ENCODE data around the gene KMT2C. TPM values are rescaled to one million over a fixed set of nuclear protein-coding genes. Genes with fewer than 3 reads are reported as not detected.
A peak's percentile ranks its signal among the peaks of the same experiment; 100 is the strongest.
"Not testable (repeated sequence)": the region's sequence is repeated elsewhere in the genome, so short reads cannot be mapped to it uniquely, and the experiment has no call there.

The KMT2C gene
- 40.2 TPM for total RNA-seq
- long read RNA-seq, partial matches to known transcripts: 18 of 29 reads
- long read RNA-seq, other reads (novel, unspliced or antisense): 11 of 29 reads

DNA sequence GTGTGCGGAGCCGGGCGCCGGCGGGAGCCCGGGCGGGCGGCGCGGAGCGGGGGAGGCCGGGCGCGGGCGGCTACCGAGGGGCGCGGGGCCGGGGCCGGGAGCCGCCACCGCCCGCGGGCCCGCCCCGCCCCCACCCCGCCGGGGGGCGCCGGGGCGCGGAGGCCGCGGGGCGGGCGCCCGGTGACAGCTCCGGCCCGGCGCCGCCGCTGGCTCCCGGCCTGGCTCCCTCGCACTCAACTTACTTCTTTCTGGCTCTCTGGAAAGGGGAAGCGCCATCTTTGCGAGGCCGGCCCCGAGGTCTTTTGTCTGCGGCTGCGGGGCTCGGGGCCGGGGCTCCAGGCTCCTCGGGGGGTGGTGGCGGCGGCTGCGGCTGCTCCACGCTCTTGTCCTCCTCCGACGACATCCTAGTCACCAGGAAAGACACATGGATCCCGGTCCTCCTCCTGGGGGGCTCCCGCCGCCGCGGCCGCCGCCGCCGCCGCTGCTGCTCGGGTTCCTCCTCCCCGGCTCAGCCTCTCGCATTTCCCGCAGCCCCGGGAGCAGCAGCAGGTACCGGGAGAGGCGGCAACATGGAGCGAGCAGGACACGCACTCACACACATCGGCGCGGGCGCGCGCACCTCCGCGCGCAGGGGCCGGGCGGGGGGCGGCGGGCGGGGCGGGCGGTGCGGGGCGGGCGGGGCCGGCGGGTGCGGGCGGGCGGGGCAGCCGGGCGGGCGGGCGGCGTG lies at the start of gene KMT2C:
TSS of gene KMT2C (minus strand) at position 620 of the 727 bp plus-strand sequence. CDS start at position 403, 217 bp downstream.
- intact Hi-C loops (cut with micrococcal nuclease): no loop called here
- ATAC-seq: peak; percentile 44
- DNase-seq: peak; percentile 82

DNA sequence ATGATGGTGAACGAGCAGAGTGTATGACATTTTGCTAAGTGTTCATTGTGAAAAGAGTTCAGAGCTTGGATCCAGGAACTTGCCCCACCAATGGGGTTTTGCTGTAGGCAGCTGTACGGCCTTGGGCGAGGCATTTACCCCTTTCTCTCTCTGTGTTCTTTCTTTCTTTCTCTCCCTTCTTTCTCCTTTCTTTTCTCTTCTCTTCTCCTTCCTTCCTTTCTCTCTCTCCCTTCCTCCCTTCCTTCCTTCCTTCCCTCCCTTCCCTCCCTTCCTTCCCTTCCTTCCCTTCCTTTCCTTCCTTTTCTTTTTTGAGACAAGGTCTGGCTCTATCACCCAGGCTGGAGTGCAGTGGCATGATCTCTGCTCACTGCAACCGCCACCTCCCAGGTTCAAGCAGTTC lies 45.3 kb upstream of the KMT2C start:
- intact Hi-C loops (cut with micrococcal nuclease): no loop called here
- DNase-seq (no peak), ATAC-seq (no peak)

- ATAC-seq (no peak), DNase-seq (no peak)
- intact Hi-C loops (cut with micrococcal nuclease): no loop called here
Measured at GRCh38 chr7:152480664-152481063, 44.9 kb upstream of the KMT2C start.

- no peak for ATAC-seq
- no peak for DNase-seq
- intact Hi-C loops (cut with micrococcal nuclease): no loop called here
Measured at GRCh38 chr7:152479595-152479994, 43.8 kb upstream of the KMT2C start.

DNA sequence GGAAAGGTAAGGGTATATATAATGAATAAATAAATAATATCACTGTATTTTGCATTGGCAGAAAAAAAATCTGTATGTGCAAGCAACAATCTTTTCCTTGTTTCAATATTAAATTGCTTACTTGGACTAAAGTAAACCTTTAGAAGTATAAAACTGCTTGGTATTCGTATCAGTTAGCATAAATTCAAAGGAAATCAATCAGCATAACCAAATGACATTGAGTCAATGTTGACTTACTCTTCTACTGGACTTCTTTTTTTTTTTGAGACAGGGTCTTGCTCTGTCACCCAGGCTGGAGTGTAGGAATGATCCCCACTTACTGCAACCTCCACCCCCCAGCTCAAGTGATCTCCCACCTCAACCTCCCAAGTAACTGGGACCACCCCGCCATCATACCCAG lies 42.3 kb upstream of the KMT2C start:
- intact Hi-C loops (cut with micrococcal nuclease): no loop called here
- ATAC-seq (no peak), DNase-seq (no peak)

DNA sequence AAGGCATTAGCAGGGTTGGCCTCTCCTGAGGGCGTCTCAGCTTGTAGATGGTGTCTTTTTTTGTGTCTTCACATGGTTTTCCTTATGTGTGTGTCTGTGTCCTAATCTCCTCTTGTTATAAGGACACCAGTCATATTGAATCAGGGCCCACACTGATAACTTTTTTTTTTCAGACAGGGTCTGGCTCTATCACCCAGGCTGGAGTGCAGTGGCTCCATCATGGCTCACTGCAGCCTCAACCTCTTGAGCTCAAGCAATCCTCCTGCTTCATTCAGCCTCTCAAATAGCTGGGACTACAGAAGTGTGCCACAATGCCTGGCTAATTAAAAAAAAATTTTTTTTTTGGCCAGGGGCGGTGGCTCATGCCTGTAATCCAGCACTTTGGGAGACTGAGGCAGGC lies 41.3 kb upstream of the KMT2C start:
- intact Hi-C loops (cut with micrococcal nuclease): no loop called here
- DNase-seq (no peak), ATAC-seq (no peak)

DNA sequence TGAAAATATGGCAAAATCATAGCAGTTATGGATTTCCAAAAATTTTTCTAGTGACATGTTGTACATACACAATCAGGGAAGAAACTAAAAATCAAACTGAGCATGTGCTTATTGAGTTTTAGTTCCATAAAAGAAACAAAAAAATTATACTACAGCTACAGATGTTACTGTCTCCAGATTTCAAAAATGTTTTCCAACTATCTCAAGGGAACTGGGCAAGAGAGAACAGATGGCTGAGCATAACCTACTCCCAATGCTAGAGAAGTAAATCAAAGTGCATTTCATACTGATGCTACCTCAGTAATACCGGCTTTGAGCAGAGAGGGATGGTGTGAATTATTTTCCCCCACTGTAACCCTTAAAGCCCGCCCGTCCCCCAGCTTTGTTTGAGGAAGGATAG lies 40.7 kb upstream of the KMT2C start:
- ATAC-seq: no peak
- DNase-seq: no peak
- intact Hi-C loops (cut with micrococcal nuclease): no loop called here

DNA sequence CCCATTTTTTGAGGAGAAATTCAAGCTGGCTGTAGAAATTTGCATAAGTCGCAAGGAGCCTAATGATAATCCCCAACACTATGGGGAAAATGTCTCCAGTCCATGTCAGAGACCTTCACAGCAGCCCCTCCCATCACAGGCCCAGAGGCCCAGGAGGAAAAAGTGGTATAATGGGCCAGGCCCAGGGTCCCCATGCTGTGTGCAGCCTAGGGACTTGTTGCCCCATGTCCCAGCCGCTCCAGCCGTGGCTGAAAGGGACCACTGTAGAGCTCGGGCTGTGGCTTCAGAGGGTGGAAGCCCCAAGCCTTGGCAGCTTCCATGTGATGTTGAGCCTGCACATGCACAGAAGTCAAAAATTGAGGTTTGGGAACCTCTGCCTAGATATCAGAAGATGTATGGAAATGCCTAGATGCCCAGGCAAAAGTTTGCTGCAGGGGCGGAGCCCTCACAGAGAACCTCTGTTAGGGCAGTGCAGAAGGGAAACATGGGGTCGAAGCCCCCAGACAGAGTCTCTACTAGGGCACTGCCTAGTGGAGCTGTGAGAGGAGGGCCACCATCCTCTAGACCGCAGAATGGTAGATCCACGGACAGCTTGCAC lies 35.3 kb upstream of the KMT2C start:
- DNase-seq; intact Hi-C loops (cut with micrococcal nuclease); ATAC-seq: not testable (repeated sequence)

- not testable (repeated sequence) for DNase-seq, ATAC-seq
Measured at GRCh38 chr7:152470251-152471022, 34.6 kb upstream of the KMT2C start.

GRCh38 chr7:152469576-152469975 lies 33.8 kb upstream of the KMT2C start:
- ATAC-seq; intact Hi-C loops (cut with micrococcal nuclease); DNase-seq: not testable (repeated sequence)

More at GRCh38 chr7:152470251-152471022, 34.6 kb upstream of the KMT2C start:
- intact Hi-C loops (cut with micrococcal nuclease): not testable (repeated sequence)

GRCh38 chr7:152467225-152467624 lies 31.4 kb upstream of the KMT2C start:
- no peak for ATAC-seq
- no peak for DNase-seq
- intact Hi-C loops (cut with micrococcal nuclease): no loop called here

- ATAC-seq (no peak), DNase-seq (no peak)
- intact Hi-C loops (cut with micrococcal nuclease): no loop called here
Measured at GRCh38 chr7:152465119-152465387, 29.2 kb upstream of the KMT2C start.

DNA sequence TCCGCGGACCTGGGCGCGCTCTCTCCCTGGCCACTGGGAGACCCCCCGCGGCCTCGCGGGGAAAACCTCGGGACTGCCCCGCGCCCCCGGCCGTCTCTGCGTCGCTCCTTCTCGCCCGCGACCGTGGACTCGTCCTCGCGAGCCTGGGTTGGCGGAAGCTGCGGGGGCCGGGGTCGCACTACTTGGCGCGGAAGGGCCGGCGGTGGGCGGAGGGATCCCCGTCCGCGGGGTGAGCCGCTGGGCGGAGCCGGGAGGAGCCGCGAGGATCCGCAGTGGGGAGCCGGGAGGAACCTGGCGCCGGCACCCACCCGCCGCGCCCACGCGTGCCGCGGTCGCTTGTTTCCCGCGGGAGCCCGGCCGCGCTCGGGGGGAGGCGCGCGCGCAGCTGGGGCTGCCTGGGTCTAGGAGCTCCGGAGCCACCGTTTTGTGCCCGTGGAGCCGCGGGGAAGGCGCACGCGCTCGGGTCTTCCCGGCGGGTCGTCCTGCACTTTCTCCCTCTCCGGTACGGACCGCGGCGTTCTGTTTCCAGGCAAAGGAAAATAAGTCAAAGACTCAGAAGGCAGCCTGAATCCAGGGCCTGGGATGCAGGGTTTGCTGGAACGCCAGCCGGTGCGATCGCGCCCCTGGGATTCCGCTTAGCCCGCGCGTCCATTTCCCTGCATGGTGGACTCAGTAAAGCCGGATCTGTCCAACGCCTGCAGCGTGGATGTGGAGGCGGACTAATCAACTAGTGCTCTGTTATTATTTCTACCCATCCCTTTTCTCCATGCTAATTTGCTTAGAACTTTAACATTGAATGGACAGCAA lies 28.7 kb upstream of the KMT2C start:
- DNase-seq (peak; percentile 88), ATAC-seq (peak; percentile 70)
- intact Hi-C loops (cut with micrococcal nuclease): no loop called here

DNA sequence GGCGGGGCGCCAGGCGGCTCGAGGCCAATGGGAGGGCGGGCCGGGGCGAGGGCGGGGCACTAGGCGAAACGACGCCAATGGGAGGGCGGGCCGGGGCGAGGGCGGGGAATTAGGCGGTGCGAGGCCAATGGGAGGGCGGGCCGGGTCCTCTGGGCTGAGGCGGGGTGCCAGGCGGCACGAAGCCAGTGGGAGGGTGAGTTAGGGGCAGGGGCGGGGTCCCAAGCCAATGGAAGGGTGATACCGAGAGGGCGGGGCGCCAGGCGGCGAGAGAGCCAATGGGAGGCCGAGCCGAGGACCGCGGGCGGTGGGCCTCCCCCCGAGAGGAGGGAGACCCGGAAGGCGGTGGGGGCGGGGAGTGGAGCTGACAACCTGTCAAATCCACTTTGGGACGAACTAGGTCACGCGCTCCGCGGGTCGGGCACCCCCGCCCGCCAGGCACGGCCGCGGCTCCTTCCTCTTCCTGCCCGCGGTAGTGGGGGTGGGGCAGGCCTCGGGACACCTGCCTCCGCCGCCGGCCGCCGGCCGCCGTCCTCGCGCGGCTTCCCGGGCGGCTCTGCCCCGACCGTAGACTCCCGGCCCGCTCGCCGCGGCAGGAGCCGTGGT lies 28.0 kb upstream of the KMT2C start:
- intact Hi-C loops (cut with micrococcal nuclease): no loop called here
- ATAC-seq: peak; percentile 94

DNA sequence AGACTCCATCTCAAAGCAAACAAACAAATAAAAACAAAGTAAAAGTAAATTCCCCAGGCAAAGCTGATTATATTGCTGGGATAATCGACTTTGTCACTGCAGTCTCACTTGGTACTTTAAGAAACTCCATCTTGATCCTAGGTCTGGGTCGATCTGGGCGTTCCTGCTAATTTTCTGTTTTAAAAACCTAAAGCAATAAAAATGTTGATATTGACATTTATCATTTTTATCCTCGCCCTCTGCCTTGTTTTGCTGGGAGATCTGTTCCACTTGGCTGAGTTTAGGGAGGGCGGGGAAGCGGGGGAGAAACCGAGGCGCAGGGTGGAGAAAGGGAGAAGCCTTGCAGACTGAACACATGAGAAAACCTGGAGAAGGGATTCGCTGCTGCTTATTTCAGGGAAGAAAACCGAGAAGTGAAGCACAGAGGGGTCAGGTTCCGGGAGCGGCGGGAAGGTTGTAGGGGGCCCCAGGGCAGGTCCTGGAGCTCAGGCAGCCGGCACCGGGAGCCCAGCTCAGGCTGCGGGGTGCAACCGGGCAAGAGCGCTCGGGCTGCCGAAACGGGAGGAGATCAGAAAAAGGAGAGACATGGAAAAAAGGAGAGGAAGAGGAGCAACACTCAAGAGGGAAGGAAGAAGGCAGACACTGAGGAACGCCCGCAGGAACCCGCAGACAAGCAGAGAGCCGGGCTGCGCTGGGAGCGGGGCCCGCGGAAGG lies 27.3 kb upstream of the KMT2C start:
- intact Hi-C loops (cut with micrococcal nuclease): no loop called here
- no peak for DNase-seq
- peak; percentile 6 for ATAC-seq

More for the DNA sequence above, 28.0 kb upstream of the KMT2C start:
- DNase-seq: peak; percentile 100

GRCh38 chr7:152459724-152460251 lies 24.0 kb upstream of the KMT2C start:
- peak; percentile 38 for DNase-seq
- intact Hi-C loops (cut with micrococcal nuclease): no loop called here
- ATAC-seq: no peak

DNA sequence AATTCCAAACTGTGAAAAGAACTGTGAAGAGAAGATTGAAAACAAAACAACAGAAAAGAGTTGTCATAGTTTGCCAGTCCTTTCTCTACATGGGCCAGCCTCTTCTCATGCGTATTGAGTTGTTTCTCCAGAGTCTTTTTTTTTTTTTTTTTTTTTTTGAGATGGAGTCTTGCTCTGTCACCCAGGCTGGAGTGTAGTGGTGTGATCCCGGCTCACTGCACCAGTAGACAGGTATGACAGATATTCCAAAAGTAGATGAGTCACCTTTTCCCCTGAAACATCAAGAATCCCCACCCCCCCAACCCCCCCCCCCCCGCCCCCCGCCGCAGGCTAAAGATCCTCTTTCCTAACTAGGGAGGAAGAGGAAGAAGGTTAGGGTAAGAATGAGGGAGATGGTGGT lies 15.6 kb upstream of the KMT2C start:
- intact Hi-C loops (cut with micrococcal nuclease): no loop called here
- no peak for DNase-seq
- no peak for ATAC-seq

- DNase-seq; intact Hi-C loops (cut with micrococcal nuclease); ATAC-seq: not testable (repeated sequence)
Measured at GRCh38 chr7:152445386-152446008, 9.7 kb upstream of the KMT2C start.
